HepG2 (cell line): Measurements from ENCODE around the gene CENPP. TPM values are rescaled to one million over a fixed set of nuclear protein-coding genes. Genes with fewer than 3 reads are reported as not detected.

Experiments used
- ATAC-seq: fragments of 200-7000 bp; cut with Tn5 transposase; 3 replicates; pipeline ENCODE4 v1.9.1; 2020; ENCODE audit warnings: mild to moderate bottlenecking, moderate library complexity
- BruUV-seq: library from RNA; stranded (reverse); fragments of 400-500 nt; replicated peaks from 2 replicates; lab custom pipeline; 2021; lab: Mats Ljungman, UMichigan
- CTCF ChIA-PET: fragments of 300-600 bp; formaldehyde crosslinking; extraction: SDS; loops from one replicate; lab custom pipeline; 2021; ENCODE audit warnings: low total read pairs, inconsistent platforms, low intra/inter-chr PET ratio; lab: Yijun Ruan, JAX
- POLR2A ChIA-PET: fragments of 350-600 bp; sonication (Branson Sonifier 250); formaldehyde crosslinking; loops from one replicate; lab custom pipeline; 2020; ENCODE audit warnings: antibody characterized with exemption, inconsistent platforms; lab: Yijun Ruan, JAX
- DNase-seq: peaks from one replicate; pipeline ENCODE4 v3.0.0-alpha.2; 2015; ENCODE audit warnings: low spot score
- FAIRE-seq: peaks from 3 replicates; lab custom pipeline; 2011; peaks lifted over from hg19 to GRCh38; lab: Jason Lieb, UNC
- H2AFZ ChIP-seq: one replicate; pipeline ENCODE4 v1.6.1; 2011; ENCODE audit warnings: low read length, inconsistent platforms
- H3K27ac ChIP-seq: fragments of 300-600 bp; 3 replicates; pipeline ENCODE4 v1.8.0; 2011; ENCODE audit warnings: mixed run types, mild to moderate bottlenecking, mixed read lengths, low read length, inconsistent platforms; ENCODE audit not compliant: insufficient read depth; ENCODE audit errors: extremely low read length
- H3K27me3 ChIP-seq, 2 experiments: fragments of 200-600 bp in 1 of 2; 2 replicates in 1 of 2; 3 replicates in 1 of 2; pipeline versions ENCODE4 v1.6.0 to v1.8.0; 2011; ENCODE audit warnings: low read length in 2 of 2, mild to moderate bottlenecking in 2 of 2, moderate library complexity in 2 of 2, inconsistent platforms in 1 of 2; ENCODE audit not compliant: insufficient read depth in 2 of 2, control insufficient read depth in 1 of 2
- H3K36me3 ChIP-seq, 2 experiments: fragments of 200-600 bp in 1 of 2; replicated peaks in 1 of 2; 2 replicates in 1 of 2; 3 replicates in 1 of 2; pipeline versions ENCODE4 v1.5.1 to v1.8.0; 2011; ENCODE audit warnings: low read length in 2 of 2, inconsistent platforms in 1 of 2; ENCODE audit not compliant: insufficient read depth in 2 of 2, control insufficient read depth in 1 of 2
- H3K4me1 ChIP-seq: 2 replicates; pipeline ENCODE4 v1.5.1; 2012; ENCODE audit warnings: low read length, inconsistent platforms; ENCODE audit not compliant: insufficient read depth
- H3K4me2 ChIP-seq: 2 replicates; pipeline ENCODE4 v1.6.0; 2011; ENCODE audit warnings: low read depth, low read length, inconsistent platforms
- H3K4me3 ChIP-seq, 3 experiments: fragments of 200-600 bp in 1 of 3; sonication (generic), shearing (Covaris generic) in 1 of 3; replicated peaks in 1 of 3; 2 replicates each; pipeline ENCODE4 v1.5.1; 2011 to 2016; ENCODE audit warnings: low read length in 3 of 3, inconsistent platforms in 2 of 3, low read depth in 2 of 3, mild to moderate bottlenecking in 2 of 3, control low read depth in 1 of 3, mixed read lengths in 1 of 3; ENCODE audit not compliant: insufficient read depth in 1 of 3
- H3K79me2 ChIP-seq: one replicate; pipeline ENCODE4 v1.6.1; 2011; ENCODE audit warnings: low read length, inconsistent platforms; ENCODE audit not compliant: insufficient read depth
- H3K9ac ChIP-seq: 2 replicates; pipeline ENCODE4 v1.6.0; 2011; ENCODE audit warnings: mild to moderate bottlenecking, low read depth, low read length, inconsistent platforms; ENCODE audit not compliant: insufficient read depth
- H3K9me3 ChIP-seq: 2 replicates; pipeline ENCODE4 v1.5.1; 2012; ENCODE audit warnings: mild to moderate bottlenecking, low read length
- H4K20me1 ChIP-seq: 2 replicates; pipeline ENCODE4 v1.6.0; 2011; ENCODE audit warnings: inconsistent platforms, mild to moderate bottlenecking, low read length, moderate library complexity; ENCODE audit not compliant: insufficient read depth
- AGO2 ChIP-seq: fragments of 200-400 bp; formaldehyde crosslinking; optimal IDR thresholded peaks from 2 replicates; pipeline ENCODE3; 2017; ENCODE audit warnings: mild to moderate bottlenecking, low read depth, low read length, moderate library complexity
- CBX5 ChIP-seq: sonication (generic); formaldehyde crosslinking; IDR thresholded peaks from 2 replicates; pipeline ENCODE4 v1.4.0; 2020; ENCODE audit warnings: missing genetic modification reagents, borderline replicate concordance
- CSRNP1 ChIP-seq: sonication (generic); formaldehyde crosslinking; IDR thresholded peaks from 2 replicates; pipeline ENCODE4 v1.8.1; 2023; ENCODE audit warnings: mild to moderate bottlenecking, missing genetic modification reagents
- GTF2F1 ChIP-seq: fragments of 150-350 bp; IDR thresholded peaks from 2 replicates; pipeline ENCODE4 v1.6.1; 2014; ENCODE audit warnings: low read length
- MAFF ChIP-seq: IDR thresholded peaks from 2 replicates; pipeline ENCODE4 v1.6.1; 2011; ENCODE audit warnings: low read depth, low read length, improper control_type of control experiment
- NONO ChIP-seq, 2 experiments: fragments of 450-650 bp in 1 of 2; sonication (generic) in 1 of 2; formaldehyde crosslinking in 1 of 2; IDR thresholded peaks in 1 of 2; conservative IDR thresholded peaks in 1 of 2; 2 replicates each; pipeline versions ENCODE4 v1.6.1 to v1.8.0; 2017 to 2022; ENCODE audit warnings: mild to moderate bottlenecking in 1 of 2, missing genetic modification reagents in 1 of 2, moderate library complexity in 1 of 2
- RBM22 ChIP-seq: fragments of 200-400 bp; formaldehyde crosslinking; optimal IDR thresholded peaks from 2 replicates; pipeline ENCODE3; 2017; ENCODE audit warnings: mild to moderate bottlenecking, low read length, moderate library complexity
- SRY ChIP-seq: sonication (generic); formaldehyde crosslinking; IDR thresholded peaks from 2 replicates; pipeline ENCODE4 v1.8.0; 2022; ENCODE audit warnings: mild to moderate bottlenecking, missing genetic modification reagents
- ZBTB43 ChIP-seq: sonication (generic); formaldehyde crosslinking; conservative IDR thresholded peaks from 2 replicates; pipeline ENCODE4 v1.4.0; 2020; ENCODE audit warnings: missing genetic modification reagents
- ZSCAN5A ChIP-seq: sonication (generic); formaldehyde crosslinking; IDR thresholded peaks from 2 replicates; pipeline ENCODE4 v1.8.0; 2022; ENCODE audit warnings: mild to moderate bottlenecking, missing genetic modification reagents, borderline replicate concordance
- WGBS: methylation state at CpG from one replicate; pipeline ENCODE4 v1.1.6; 2017; ENCODE audit warnings: low lambda C conversion rate; 5-methylcytosine and 5-hydroxymethylcytosine counted together
- in situ Hi-C: cut with HindIII; loops from 2 replicates; pipeline ENCODE4 v1.10.0; 2017; ENCODE audit warnings: low pct_unique_long_range_greater_than_20kb; ENCODE audit not compliant: extremely low pct_ligation_motif_present
- intact Hi-C: fragments of 100-400 bp; cut with micrococcal nuclease; formaldehyde crosslinking; loops from one replicate; pipeline ENCODE4 v1.10.0; 2022; ENCODE audit not compliant: unreplicated experiment
- polyA plus RNA-seq, 8 experiments: library from polyadenylated mRNA; depleted of rRNA in 3 of 8; stranded (reverse) in 7 of 8; unstranded in 1 of 8; fragments of >200 nt; fragmentation: Illumina TruSeq in 4 of 8; extraction: Trizol in 4 of 8; gene quantifications; 2 replicates each; pipeline versions ENCODE4 v1.2.1 to v1.2.3, GENCODE V29; 2011 to 2016; ENCODE audit warnings: low read depth in 4 of 8, missing spikeins in 1 of 8, mixed read lengths in 1 of 8; ENCODE audit not compliant: insufficient read depth in 1 of 8
- total RNA-seq, 5 experiments: library from RNA; depleted of rRNA; stranded (reverse); fragments of >200 nt; fragmentation: Illumina TruSeq; extraction: Trizol; gene quantifications; 2 replicates each; pipeline ENCODE4 v1.2.3, GENCODE V29; 2016; ENCODE audit warnings: low read depth in 1 of 5

Gene CENPP
- total and polyA plus RNA-seq, 2 of the 13 experiments (the other 11 are each of a cell fraction or from before 2014, with no cell fraction given) = 2.0 to 11.4 TPM

GRCh38 chr9:92295827-92296258 is 29.9 kb upstream of the CENPP start:
- no peak overlapping the region for H3K4me2 ChIP-seq
- no peaks in the 10 kb centered on the region for H3K9me3 ChIP-seq
- no peak overlapping the region for H3K27ac ChIP-seq
- ChIA-PET POLR2A (no interaction called here), CTCF (no interaction called here)
- H3K9ac ChIP-seq = no peak overlapping the region
- no peak overlapping the region for H3K4me3 ChIP-seq
- no peak for ATAC-seq
- intact Hi-C loops = no loop called here
- H3K27me3 ChIP-seq = no peaks in the 10 kb centered on the region; a peak in 1 of 5 replicates
- BruUV-seq = no TSS peak
- peaks cover 7 to 35% of the 10 kb centered on the region in 2 experiments; a peak in 4 of 5 replicates for H3K36me3 ChIP-seq
- peaks cover 27% of the 10 kb centered on the region for H3K79me2 ChIP-seq
- H3K4me1 ChIP-seq = peaks cover 32% of the 10 kb centered on the region
- DNase-seq = no peak
- H4K20me1 ChIP-seq = peaks cover 17% of the 10 kb centered on the region
- FAIRE-seq = no peak
- no peak overlapping the region for H2AFZ ChIP-seq
- TF ChIP-seq CSRNP1 (CRISPR knock-in tag) (no peak), GTF2F1 (no peak), AGO2 (peak; percentile 33), RBM22 (peak; percentile 42)
- in situ Hi-C loops = no loop called here
- 100% methylated on average over 3 of the region's 4 CpGs for WGBS

GRCh38 chr9:92297611-92298010 is 28.1 kb upstream of the CENPP start:
- H3K4me3 ChIP-seq = no peak overlapping the region
- no peaks in the 10 kb centered on the region for H3K9me3 ChIP-seq
- POLR2A ChIA-PET = no interaction called here
- WGBS = 96% methylated on average over 3 of the region's 3 CpGs
- H3K27ac ChIP-seq = no peak overlapping the region
- no peaks in the 10 kb centered on the region for H4K20me1 ChIP-seq
- H3K79me2 ChIP-seq = peaks cover 9% of the 10 kb centered on the region
- H3K4me2 ChIP-seq = no peak overlapping the region
- in situ Hi-C loops (no loop called here), intact Hi-C loops (no loop called here)
- FAIRE-seq (no peak), ATAC-seq (no peak), DNase-seq (no peak)
- BruUV-seq = no TSS peak
- no peak overlapping the region for H2AFZ ChIP-seq
- CTCF ChIA-PET = no interaction called here
- H3K9ac ChIP-seq = no peak overlapping the region
- H3K27me3 ChIP-seq = no peaks in the 10 kb centered on the region; a peak in 1 of 5 replicates
- H3K36me3 ChIP-seq = peaks cover 10 to 38% of the 10 kb centered on the region in 2 experiments; a peak in 4 of 5 replicates
- TF ChIP-seq MAFF = peak; percentile 29; the same call in 1 of the 2 replicates
- no peak for TF ChIP-seq SRY
- no peak for TF ChIP-seq ZBTB43 (CRISPR knock-in tag)
- no peak for TF ChIP-seq ZSCAN5A (CRISPR knock-in tag)
- TF ChIP-seq NONO (IDR thresholded peaks at IDR 0.05) = no peak
- TF ChIP-seq NONO (CRISPR knock-in tag; conservative IDR thresholded peaks at IDR 0.05) = no peak
- no peak for TF ChIP-seq CBX5
- TF ChIP-seq, all 625 proteins: peak for 1
- H3K4me1 ChIP-seq = peaks cover 15% of the 10 kb centered on the region
